Measurements from ENCODE around the gene USP54. TPM values are rescaled to one million over a fixed set of nuclear protein-coding genes. Genes with fewer than 3 reads are reported as not detected.
A peak's percentile ranks its signal among the peaks of the same experiment; 100 is the strongest.

The USP54 gene
- total and polyA plus RNA-seq, 8 donors = 54.8 to 122 (median 66.1) TPM

DNA sequence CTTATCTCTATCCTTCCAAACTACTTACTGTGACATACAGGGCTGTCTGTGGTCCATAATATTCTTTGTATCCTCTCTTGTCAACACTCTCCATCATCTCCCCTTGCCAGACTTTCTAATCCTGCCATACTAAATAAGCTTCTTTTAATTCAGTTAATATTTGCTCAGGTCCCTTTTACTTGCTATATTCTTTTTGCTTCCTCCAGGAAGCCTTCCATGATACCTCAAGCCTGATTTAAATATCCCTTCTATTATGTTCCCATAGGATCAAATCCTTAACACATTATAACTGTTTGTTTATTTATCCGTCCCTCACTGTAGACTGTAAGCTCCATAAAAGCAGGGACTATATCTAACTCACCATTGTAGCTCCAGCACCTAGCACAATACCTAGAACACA, 88.1 kb downstream of the USP54 start:
- Histone ChIP-seq H3K4me1 (peaks cover 4 to 17% of the 10 kb centered on the region in 2 donors), H3K4me3 (no peak overlapping the region), H3K27ac (no peak overlapping the region), H3K9me3 (no peaks in the 10 kb centered on the region), H3K27me3 (no peaks in the 10 kb centered on the region), H3K36me3 (peaks cover 3 to 47% of the 10 kb centered on the region in 2 donors)
- no peak for DNase-seq
- no peak for ATAC-seq
- TF ChIP-seq, protein P1, sequence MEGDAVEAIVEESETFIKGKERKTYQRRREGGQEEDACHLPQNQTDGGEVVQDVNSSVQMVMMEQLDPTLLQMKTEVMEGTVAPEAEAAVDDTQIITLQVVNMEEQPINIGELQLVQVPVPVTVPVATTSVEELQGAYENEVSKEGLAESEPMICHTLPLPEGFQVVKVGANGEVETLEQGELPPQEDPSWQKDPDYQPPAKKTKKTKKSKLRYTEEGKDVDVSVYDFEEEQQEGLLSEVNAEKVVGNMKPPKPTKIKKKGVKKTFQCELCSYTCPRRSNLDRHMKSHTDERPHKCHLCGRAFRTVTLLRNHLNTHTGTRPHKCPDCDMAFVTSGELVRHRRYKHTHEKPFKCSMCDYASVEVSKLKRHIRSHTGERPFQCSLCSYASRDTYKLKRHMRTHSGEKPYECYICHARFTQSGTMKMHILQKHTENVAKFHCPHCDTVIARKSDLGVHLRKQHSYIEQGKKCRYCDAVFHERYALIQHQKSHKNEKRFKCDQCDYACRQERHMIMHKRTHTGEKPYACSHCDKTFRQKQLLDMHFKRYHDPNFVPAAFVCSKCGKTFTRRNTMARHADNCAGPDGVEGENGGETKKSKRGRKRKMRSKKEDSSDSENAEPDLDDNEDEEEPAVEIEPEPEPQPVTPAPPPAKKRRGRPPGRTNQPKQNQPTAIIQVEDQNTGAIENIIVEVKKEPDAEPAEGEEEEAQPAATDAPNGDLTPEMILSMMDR (IDR thresholded peaks at IDR 0.05) = no peak
- intact Hi-C loops (cut with DNase I) = no loop called here

DNA sequence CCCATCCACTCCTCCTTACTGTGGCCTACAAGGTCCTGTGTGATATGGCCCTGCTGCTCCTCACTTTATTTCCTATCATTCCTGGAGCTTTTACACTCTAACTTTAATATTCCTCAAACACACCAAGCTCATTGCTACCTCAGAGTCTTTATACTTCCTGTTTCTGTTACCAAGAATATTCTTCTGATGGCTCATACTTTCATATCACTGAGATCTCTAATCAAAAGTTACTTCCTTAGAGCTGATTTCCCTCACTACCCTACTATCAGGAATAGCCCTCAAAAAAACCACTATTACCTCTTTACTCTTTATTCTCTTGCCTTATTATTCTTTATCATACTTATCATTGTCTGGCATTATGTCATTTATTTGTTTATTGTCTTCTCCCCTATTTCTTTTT, 89.5 kb downstream of the USP54 start:
- ATAC-seq = no peak
- Histone ChIP-seq H3K36me3 (peaks cover 3 to 47% of the 10 kb centered on the region in 2 donors), H3K27me3 (no peaks in the 10 kb centered on the region), H3K9me3 (no peaks in the 10 kb centered on the region), H3K4me3 (no peak overlapping the region), H3K4me1 (peaks cover 4 to 26% of the 10 kb centered on the region in 2 donors), H3K27ac (peak overlapping the region in 1 of 2 donors; percentile 55)
- TF ChIP-seq, protein P1 (IDR thresholded peaks at IDR 0.05) = no peak
- intact Hi-C loops (cut with DNase I) = no loop called here
- no peak for DNase-seq

DNA sequence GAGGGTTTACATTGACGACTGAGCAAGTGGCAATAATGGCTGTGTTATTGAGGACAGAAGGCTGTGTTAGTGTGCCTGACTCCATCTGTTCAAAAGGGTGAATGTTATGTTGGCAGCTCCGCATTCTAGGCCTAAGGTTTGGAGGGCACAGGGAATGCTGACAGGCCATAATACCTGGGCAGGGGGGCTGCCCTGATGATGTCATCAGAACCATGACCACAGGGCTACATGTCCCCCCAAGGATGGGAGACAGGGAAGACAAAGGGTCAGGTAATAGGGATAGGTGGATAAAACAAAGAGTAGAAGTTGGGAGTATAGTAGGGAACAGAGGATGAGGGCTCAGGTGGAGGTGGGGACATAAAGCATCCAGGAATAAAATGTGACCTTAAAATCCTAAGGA, 93.5 kb downstream of the USP54 start:
- no peak for DNase-seq
- Histone ChIP-seq H3K4me1 (peaks cover 12 to 58% of the 10 kb centered on the region in 2 donors), H3K4me3 (no peak overlapping the region), H3K27me3 (no peaks in the 10 kb centered on the region), H3K36me3 (peaks cover 0 to 24% of the 10 kb centered on the region in 2 donors), H3K9me3 (no peaks in the 10 kb centered on the region), H3K27ac (no peak overlapping the region)
- ATAC-seq = no peak
- intact Hi-C loops (cut with DNase I) = no loop called here
- TF ChIP-seq, protein P1 (IDR thresholded peaks at IDR 0.05) = no peak

DNA sequence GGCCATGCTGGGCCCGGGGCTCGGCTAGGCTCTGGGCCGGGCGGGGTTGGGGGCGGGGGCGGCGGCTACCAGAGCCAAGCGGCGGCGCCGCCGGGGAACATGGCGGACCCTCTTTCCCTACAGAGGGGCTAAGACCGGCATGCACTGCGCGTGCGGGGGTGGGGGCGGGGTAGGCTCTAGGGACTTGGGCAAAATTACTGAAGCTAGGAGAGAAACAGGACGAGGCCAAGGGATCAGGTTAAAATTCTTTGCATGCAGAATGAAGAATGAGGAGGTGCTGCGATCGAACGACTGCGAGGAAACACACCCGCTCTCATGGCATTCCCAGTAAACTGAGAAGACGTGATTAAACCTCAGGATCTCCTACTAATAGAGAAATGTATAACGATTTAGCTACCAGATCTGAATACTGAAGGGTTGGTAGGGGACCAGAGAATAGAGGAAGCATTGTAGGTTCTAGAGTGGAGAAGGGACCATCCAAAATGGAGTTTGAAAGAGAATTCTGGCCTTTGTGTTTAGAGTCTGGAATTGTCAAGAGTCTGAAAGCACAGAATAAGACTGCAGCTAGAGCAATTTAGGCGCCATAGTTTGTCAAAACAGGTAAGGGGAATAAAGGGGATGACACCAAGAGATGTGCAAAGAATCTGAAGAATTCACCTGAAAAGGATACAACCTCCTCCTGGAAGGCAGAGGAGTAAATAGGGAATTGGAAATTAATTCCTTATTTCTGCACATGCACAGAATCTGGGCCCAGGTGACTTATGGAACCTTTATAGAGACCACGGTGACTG, 95.1 kb downstream of the USP54 start, which contains the start of gene PPP3CB:
Gene PPP3CB, minus strand, starts transcription at position 141 of the 791 bp plus-strand sequence. Its CDS starts 135 bp downstream, at position 6.
- intact Hi-C loops (cut with DNase I) = no loop called here
- Histone ChIP-seq H3K36me3 (peaks cover 0 to 18% of the 10 kb centered on the region in 2 donors), H3K27ac (peak within 1 kb of the TSS; percentile 96 to 100), H3K4me3 (peak within 1 kb of the TSS; percentile 81 to 85), H3K9me3 (no peaks in the 10 kb centered on the region), H3K27me3 (no peaks in the 10 kb centered on the region), H3K4me1 (peaks cover 8 to 57% of the 10 kb centered on the region in 2 donors)
- TF ChIP-seq, protein P1 (IDR thresholded peaks at IDR 0.05) = no peak
- ATAC-seq (peak; percentile 86), DNase-seq (peak; percentile 90 to 96 (median 94))

DNA sequence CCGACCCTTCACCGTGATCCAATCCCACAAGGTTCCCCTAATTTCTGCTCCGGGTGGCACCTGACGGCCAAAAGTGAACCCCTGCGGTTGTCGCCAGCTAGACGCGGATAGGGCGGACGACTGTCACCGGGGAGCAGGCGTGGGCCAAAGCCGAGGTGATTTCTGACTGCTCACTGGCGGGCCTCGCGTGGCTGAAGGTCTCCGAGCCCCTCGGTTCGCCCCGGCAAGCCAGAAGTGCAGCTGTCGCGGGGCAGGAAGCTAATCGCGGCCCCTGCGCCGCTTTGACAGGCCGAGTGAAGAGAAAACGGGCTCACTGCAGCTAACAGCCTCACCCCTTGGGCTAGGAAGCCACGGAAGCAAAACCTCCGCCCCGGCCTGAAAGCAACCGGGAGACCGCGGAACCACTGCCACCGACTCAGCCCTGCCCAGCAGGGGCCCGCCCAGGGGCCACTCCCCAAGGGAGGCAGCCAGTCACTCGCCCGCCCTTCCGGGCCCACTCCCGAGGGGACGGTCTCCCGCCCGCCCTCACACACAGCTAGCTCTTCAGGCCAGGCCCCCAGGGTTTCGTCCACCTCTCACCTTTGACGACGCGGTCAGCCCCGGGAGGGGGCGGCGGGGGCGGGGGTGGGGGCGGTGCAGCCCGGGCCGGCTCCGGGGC, 95.8 kb downstream of the USP54 start:
- DNase-seq = peak; percentile 69 to 99 (median 90)
- peak overlapping the region; percentile 81 to 85 for H3K4me3 ChIP-seq
- ATAC-seq = peak; percentile 96
- peaks cover 0 to 18% of the 10 kb centered on the region in 2 donors for H3K36me3 ChIP-seq
- H3K27me3 ChIP-seq = no peaks in the 10 kb centered on the region
- no peaks in the 10 kb centered on the region for H3K9me3 ChIP-seq
- TF ChIP-seq, protein P1 (IDR thresholded peaks at IDR 0.05) = no peak
- intact Hi-C loops (cut with DNase I) = no loop called here
- H3K4me1 ChIP-seq = peaks cover 8 to 53% of the 10 kb centered on the region in 2 donors
- H3K27ac ChIP-seq = peak overlapping the region; percentile 96 to 100
